Endodermal cell (in vitro differentiated cells): Measurements from ENCODE around the gene PYGB. TPM values are rescaled to one million over a fixed set of nuclear protein-coding genes. Genes with fewer than 3 reads are reported as not detected.

Source experiments
- DNase-seq: peaks from one replicate; pipeline ENCODE4 v3.0.0-alpha.2; 2017
- H3K27ac ChIP-seq: 2 replicates; pipeline ENCODE4 v1.5.1; 2013; ENCODE audit warnings: mild to moderate bottlenecking, low read depth, low read length, moderate library complexity
- H3K27me3 ChIP-seq: 2 replicates; pipeline ENCODE4 v1.6.1; 2013; ENCODE audit warnings: mild to moderate bottlenecking, low read length, moderate library complexity; ENCODE audit not compliant: insufficient read depth, control insufficient read depth, poor library complexity, severe bottlenecking
- H3K36me3 ChIP-seq: 2 replicates; pipeline ENCODE4 v1.7.0; 2013; ENCODE audit warnings: mild to moderate bottlenecking, low read length, moderate library complexity; ENCODE audit not compliant: control insufficient read depth, insufficient read depth
- H3K4me1 ChIP-seq: one replicate; pipeline ENCODE4 v1.7.0; 2013; ENCODE audit warnings: low read length; ENCODE audit not compliant: control insufficient read depth, insufficient read depth
- H3K4me3 ChIP-seq: 2 replicates; pipeline ENCODE4 v1.5.1; 2013; ENCODE audit warnings: mild to moderate bottlenecking, low read length, moderate library complexity
- H3K9ac ChIP-seq: 2 replicates; pipeline ENCODE4 v1.6.1; 2013; ENCODE audit warnings: mild to moderate bottlenecking, low read length, moderate library complexity; ENCODE audit not compliant: poor library complexity, severe bottlenecking; ENCODE audit errors: extremely low read depth
- H3K9me3 ChIP-seq: 2 replicates; pipeline ENCODE4 v1.6.1; 2013; ENCODE audit warnings: mild to moderate bottlenecking, low read length, moderate library complexity; ENCODE audit not compliant: control insufficient read depth
- H3K27ac Mint-ChIP-seq: 2 replicates; pipeline ENCODE4 v1.8.0; 2020; ENCODE audit warnings: mixed read lengths
- H3K27me3 Mint-ChIP-seq: 2 replicates; pipeline ENCODE4 v1.8.0; 2021; ENCODE audit warnings: mild to moderate bottlenecking, mixed read lengths; ENCODE audit not compliant: insufficient read depth
- H3K36me3 Mint-ChIP-seq: 2 replicates; pipeline ENCODE4 v1.8.0; 2020; ENCODE audit warnings: low read depth, mixed read lengths
- H3K4me1 Mint-ChIP-seq: 2 replicates; pipeline ENCODE4 v1.8.0; 2020; ENCODE audit warnings: mixed read lengths
- H3K4me3 Mint-ChIP-seq: 2 replicates; pipeline ENCODE4 v1.8.0; 2020; ENCODE audit warnings: mild to moderate bottlenecking, moderate library complexity, mixed read lengths
- H3K9me3 Mint-ChIP-seq: 2 replicates; pipeline ENCODE4 v1.8.0; 2020; ENCODE audit warnings: mild to moderate bottlenecking, mixed read lengths
- WGBS, 2 experiments: methylation state at CpG; one replicate each; pipeline versions ENCODE4 v1.1.5 to v1.1.7; 2013; ENCODE audit warnings: missing lambda C conversion rate in 2 of 2, mixed read lengths in 1 of 2; ENCODE audit not compliant: insufficient coverage in 1 of 2, insufficient read length in 1 of 2; 5-methylcytosine and 5-hydroxymethylcytosine counted together
- total RNA-seq, 2 donors: library from RNA; stranded (reverse); fragmentation: NEBNext Ultra II Directional in 1 of 2; extraction: Animal tissue kit (Norgen Biotek cat#: 25700) in 1 of 2; gene quantifications; 2 replicates in 1 of 2; 3 replicates in 1 of 2; pipeline ENCODE4 v1.2.1, GENCODE V29; 2021
- TF ChIP-seq, protein P1 (sequence below): fragments of 200-600 bp; sonication (generic); conservative IDR thresholded peaks from 2 replicates; pipeline ENCODE4 v1.5.0; 2021; ENCODE audit warnings: antibody characterized with exemption, mild to moderate bottlenecking

The PYGB gene
- total RNA-seq, 2 donors from 2014 or later: 59.3 to 66.8 TPM

DNA sequence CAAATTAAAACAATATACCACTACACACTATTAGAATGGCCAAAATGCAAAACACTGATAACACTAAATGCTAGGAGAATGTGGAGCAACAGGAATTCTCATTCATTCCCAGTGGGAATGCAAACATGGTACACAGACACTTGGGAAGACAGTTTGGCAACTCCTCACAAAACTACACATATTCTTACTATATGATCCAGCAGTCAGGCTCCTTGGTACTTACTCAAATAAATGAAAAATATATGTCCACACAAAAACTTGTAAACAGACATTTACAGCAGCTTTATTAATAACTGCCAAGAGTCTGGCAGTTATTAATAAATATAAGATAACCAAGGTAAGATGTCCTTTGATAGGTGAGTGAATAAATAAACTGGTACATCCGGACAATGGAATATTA, 97.8 kb downstream of the PYGB start:
- 91% methylated on average over 1 of the region's 1 CpG; no CpG with 5 or more reads in 1 of the 2 experiments for WGBS, 2 experiments
- H3K4me3 Mint-ChIP-seq: no peak overlapping the region
- peaks cover 3% of the 10 kb centered on the region for H3K9me3 Mint-ChIP-seq

DNA sequence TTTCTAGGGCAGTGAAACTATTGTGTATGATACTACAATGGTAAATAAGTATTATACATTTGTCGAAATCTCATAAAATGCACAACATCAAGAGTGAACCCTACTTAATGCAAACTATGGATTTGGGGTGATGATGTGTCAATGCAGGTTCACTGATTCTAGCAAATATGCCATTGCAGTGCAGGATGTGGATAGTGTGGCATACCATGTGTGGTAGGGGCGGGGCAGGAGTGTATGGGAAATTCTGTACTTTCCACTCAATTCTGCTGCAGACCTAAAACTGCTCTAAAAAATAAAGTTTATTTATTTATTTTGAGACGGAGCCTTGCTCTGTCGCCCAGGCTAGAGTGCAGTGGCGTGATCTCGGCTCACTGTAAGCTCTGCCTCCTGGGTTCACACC, 98.5 kb downstream of the PYGB start:
- WGBS, 2 experiments: 81 to 94% methylated on average over 3 to 6 of the region's 6 CpGs

More for the DNA sequence above, 97.8 kb downstream of the PYGB start:
- Histone ChIP-seq H3K27me3 (no peaks in the 10 kb centered on the region), H3K36me3 (no peaks in the 10 kb centered on the region), H3K9me3 (no peaks in the 10 kb centered on the region), H3K9ac (no peak overlapping the region), H3K4me1 (no peaks in the 10 kb centered on the region), H3K4me3 (no peak overlapping the region), H3K27ac (no peak overlapping the region)
- Mint-ChIP-seq H3K4me1 (peaks cover 5% of the 10 kb centered on the region), H3K36me3 (peaks cover 10% of the 10 kb centered on the region), H3K27ac (no peak overlapping the region), H3K27me3 (no peaks in the 10 kb centered on the region)
- no peak for DNase-seq
- TF ChIP-seq, protein P1, sequence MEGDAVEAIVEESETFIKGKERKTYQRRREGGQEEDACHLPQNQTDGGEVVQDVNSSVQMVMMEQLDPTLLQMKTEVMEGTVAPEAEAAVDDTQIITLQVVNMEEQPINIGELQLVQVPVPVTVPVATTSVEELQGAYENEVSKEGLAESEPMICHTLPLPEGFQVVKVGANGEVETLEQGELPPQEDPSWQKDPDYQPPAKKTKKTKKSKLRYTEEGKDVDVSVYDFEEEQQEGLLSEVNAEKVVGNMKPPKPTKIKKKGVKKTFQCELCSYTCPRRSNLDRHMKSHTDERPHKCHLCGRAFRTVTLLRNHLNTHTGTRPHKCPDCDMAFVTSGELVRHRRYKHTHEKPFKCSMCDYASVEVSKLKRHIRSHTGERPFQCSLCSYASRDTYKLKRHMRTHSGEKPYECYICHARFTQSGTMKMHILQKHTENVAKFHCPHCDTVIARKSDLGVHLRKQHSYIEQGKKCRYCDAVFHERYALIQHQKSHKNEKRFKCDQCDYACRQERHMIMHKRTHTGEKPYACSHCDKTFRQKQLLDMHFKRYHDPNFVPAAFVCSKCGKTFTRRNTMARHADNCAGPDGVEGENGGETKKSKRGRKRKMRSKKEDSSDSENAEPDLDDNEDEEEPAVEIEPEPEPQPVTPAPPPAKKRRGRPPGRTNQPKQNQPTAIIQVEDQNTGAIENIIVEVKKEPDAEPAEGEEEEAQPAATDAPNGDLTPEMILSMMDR: no peak

More for the DNA sequence above, 98.5 kb downstream of the PYGB start:
- Mint-ChIP-seq H3K4me3 (no peak overlapping the region), H3K27me3 (no peaks in the 10 kb centered on the region), H3K27ac (no peak overlapping the region), H3K36me3 (peaks cover 10% of the 10 kb centered on the region), H3K4me1 (peaks cover 10% of the 10 kb centered on the region), H3K9me3 (peaks cover 3% of the 10 kb centered on the region)
- Histone ChIP-seq H3K4me1 (no peaks in the 10 kb centered on the region), H3K9me3 (no peaks in the 10 kb centered on the region), H3K9ac (no peak overlapping the region), H3K4me3 (no peak overlapping the region), H3K27me3 (no peaks in the 10 kb centered on the region), H3K36me3 (no peaks in the 10 kb centered on the region), H3K27ac (no peak overlapping the region)
- TF ChIP-seq, protein P1: no peak
- DNase-seq: no peak

Other genes starting within 250 kb of the PYGB start
- under 1 TPM in 1 of 2 donors, not detected in 1; 0.22 TPM for gene ACSS1, start 189.9 kb upstream of the PYGB start, total RNA-seq
- gene VSX1, start 165.9 kb upstream of the PYGB start, total RNA-seq: not detected
- gene ENTPD6, start 52.4 kb upstream of the PYGB start, total RNA-seq: 10 to 100 TPM; 77.1 to 93.6 TPM
- gene ABHD12, start 142.8 kb downstream of the PYGB start, total RNA-seq: 10 to 100 TPM; 48.2 to 52.7 TPM
- gene GINS1, start 159.6 kb downstream of the PYGB start, total RNA-seq: 10 to 100 TPM; 40.2 to 48.6 TPM